Coronary artery (tissue), 2 donors: ENCODE data around the gene CNPPD1.
A peak's percentile ranks its signal among the peaks of the same experiment; 100 is the strongest.
"Not testable (repeated sequence)": the region's sequence is repeated elsewhere in the genome, so short reads cannot be mapped to it uniquely, and the experiment has no call there.

ENCODE experiments used
- DNase-seq: peaks from one replicate; pipeline ENCODE4 v3.0.0-alpha.2; 2017; ENCODE audit warnings: low spot score
- H3K27ac ChIP-seq, 2 donors: fragments of 200-600 bp; sonication (generic); one replicate each; pipeline ENCODE4 v1.5.1; 2016 to 2019
- H3K4me3 ChIP-seq: fragments of 200-600 bp; sonication (generic); 2 replicates; pipeline ENCODE4 v1.5.1; 2016; ENCODE audit warnings: mild to moderate bottlenecking, moderate library complexity
- TF ChIP-seq, protein P1 (sequence below): fragments of 200-600 bp; sonication (generic); IDR thresholded peaks from one replicate; pipeline ENCODE4 v1.5.1; 2019; ENCODE audit warnings: antibody characterized with exemption

Gene CNPPD1

DNA sequence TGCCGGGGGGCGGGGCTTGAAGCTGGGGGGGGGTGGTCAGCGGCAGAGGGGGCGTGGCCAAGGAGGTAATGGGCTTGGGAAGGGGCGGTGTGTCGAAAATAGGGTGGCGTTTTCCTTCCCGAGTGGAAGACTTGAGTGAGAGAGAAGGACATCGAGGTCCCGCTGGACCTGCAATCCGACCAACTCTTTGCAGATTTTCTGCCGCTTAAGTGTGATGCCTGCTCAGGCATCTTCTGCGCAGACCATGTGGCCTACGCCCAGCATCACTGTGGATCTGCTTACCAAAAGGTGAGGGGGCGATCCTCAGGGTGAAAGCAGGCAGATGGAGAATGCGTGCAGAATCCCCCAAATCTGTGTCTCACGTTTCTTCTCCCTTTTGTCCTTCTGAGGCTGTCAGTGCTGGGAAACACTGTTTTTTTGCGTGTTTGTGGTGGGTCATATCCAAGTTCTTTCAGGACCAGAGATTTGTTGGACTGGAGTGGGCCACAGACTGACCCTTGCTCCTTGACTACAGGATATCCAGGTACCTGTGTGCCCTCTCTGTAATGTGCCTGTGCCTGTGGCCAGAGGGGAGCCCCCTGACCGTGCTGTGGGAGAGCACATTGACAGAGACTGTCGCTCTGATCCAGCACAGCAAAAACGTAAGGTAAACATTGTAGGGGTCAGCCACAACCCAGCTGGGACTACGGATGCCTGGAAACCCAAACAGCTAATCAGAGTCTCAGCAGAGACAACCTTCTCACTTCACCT, 30.6 kb upstream of the CNPPD1 start:
- TF ChIP-seq, protein P1, sequence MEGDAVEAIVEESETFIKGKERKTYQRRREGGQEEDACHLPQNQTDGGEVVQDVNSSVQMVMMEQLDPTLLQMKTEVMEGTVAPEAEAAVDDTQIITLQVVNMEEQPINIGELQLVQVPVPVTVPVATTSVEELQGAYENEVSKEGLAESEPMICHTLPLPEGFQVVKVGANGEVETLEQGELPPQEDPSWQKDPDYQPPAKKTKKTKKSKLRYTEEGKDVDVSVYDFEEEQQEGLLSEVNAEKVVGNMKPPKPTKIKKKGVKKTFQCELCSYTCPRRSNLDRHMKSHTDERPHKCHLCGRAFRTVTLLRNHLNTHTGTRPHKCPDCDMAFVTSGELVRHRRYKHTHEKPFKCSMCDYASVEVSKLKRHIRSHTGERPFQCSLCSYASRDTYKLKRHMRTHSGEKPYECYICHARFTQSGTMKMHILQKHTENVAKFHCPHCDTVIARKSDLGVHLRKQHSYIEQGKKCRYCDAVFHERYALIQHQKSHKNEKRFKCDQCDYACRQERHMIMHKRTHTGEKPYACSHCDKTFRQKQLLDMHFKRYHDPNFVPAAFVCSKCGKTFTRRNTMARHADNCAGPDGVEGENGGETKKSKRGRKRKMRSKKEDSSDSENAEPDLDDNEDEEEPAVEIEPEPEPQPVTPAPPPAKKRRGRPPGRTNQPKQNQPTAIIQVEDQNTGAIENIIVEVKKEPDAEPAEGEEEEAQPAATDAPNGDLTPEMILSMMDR, result no peak
- no peak for DNase-seq
- Histone ChIP-seq H3K27ac (peak overlapping the region; percentile 92 to 94), H3K4me3 (peak overlapping the region; percentile 79)

DNA sequence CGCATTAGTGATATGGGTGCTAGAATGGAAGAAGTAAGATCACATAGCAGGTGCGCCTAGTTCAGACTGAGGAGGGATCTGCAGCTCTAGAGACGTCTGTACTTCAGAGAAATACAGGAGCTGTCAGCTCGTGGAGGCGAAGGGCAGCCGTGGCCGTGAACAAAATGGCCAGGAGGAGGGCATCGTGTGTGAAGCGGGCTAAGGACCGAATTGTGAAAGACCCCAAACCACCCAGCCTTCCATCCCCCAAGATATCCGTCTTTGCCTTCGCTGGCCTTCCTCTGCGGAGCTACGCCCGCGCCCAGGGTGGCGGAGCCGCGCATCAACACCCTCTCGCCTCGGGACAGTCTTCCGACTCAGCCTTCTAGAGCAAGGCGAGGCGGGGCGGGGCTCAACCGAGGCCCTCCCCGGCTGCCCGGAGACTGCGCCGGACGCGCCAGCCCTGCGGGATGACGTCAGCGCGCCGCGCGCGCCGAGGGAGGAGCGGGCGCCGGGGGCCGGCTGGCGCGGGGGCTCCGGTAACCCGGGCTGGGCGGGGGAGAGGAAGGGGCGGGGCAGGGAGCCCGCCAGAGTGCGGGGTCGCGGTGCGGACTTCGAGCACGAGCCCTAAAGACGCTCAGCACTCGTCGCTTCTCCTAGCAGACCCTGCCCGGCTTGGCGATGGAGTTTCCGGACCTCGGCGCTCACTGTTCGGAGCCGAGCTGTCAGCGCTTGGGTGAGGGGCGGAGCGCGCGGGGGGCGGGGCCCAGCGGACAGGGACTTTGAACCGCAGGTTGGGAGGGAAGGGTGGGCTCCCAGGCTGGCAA, 29.8 kb upstream of the CNPPD1 start, which contains the start of gene ZFAND2B:
TSS of gene ZFAND2B (plus strand) at position 455 of the 806 bp plus-strand sequence. CDS start at position 661, 206 bp downstream.
- TF ChIP-seq, protein P1, result no peak
- peak within 1 kb of the TSS; percentile 92 to 94 for H3K27ac ChIP-seq
- H3K4me3 ChIP-seq, result peak within 1 kb of the TSS; percentile 79
- peak; percentile 96 for DNase-seq

DNA sequence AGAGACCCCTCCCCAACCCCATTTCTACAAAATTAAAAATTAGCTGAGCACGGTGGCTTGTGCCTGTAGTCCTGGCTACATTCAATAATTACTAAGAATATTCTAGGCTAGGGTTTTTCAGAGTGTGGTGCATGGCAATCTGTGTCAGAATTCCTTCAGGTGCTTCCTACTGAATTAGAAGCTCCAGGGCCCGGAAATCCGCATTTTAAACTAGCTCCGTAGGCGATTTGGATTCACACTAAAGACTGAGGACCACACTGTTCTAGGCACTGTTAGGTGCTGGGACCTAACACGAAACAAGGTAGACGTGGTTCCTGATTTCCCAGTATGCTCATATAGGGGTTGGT, 29.2 kb upstream of the CNPPD1 start:
- TF ChIP-seq, protein P1, result no peak
- peak overlapping the region; percentile 92 to 94 for H3K27ac ChIP-seq
- H3K4me3 ChIP-seq, result peak overlapping the region; percentile 79
- no peak for DNase-seq

DNA sequence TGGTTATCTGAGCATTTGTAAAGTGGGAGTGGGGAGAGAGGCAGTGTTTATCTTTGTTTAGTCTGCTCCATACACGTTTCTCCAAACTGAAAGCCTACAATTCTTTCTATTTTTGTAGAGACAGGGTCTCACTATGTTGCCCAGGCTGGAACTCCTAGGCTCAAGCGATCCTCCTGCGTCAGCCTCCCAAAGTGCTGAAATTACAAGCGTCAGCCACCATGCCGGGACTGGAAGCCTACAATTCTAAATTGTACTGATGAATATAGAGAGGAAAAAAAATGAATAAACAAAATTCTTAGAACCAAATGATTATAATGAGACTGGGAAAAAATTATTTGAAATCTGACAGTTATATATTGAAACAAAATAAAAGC, 28.4 kb upstream of the CNPPD1 start:
- H3K4me3 ChIP-seq, result no peak overlapping the region
- DNase-seq, result no peak
- TF ChIP-seq, protein P1, result no peak
- H3K27ac ChIP-seq, result no peak overlapping the region

DNA sequence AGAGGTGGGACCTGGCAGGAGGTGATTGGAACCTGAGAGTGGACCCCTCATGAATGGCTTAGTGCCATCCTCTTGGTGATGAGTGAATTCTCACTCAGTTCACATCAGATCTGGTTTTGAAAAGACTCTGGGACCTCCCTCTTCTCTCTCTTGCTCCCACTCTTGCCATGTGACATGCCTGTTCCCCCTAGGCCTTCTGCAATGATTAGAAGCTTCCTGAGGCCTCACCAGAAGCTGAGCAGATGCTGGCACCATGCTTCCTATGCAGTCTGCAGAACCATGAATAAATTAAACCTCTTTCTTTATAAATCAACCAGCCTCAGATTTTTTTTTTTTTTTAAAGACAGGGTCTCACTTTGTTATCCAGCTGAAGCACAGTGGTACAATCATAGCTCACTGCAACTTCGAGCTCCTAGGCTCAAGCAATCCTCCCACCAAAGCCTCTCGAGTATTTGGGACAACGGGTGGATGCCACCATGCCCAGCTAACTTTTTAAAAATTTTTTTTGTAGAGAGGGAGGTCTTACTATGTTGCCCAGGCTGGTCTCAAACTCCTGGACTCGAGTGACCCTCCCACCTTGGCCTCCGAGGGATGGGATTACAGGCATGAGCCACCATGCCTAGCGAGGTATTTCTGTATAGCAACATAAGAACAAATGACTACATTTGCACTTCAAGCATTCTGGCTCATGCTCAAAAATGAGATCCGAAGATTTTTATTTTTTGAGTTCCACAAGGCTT, 27.9 kb upstream of the CNPPD1 start:
- DNase-seq, result no peak
- TF ChIP-seq, protein P1, result no peak
- no peak overlapping the region for H3K27ac ChIP-seq
- no peak overlapping the region for H3K4me3 ChIP-seq

DNA sequence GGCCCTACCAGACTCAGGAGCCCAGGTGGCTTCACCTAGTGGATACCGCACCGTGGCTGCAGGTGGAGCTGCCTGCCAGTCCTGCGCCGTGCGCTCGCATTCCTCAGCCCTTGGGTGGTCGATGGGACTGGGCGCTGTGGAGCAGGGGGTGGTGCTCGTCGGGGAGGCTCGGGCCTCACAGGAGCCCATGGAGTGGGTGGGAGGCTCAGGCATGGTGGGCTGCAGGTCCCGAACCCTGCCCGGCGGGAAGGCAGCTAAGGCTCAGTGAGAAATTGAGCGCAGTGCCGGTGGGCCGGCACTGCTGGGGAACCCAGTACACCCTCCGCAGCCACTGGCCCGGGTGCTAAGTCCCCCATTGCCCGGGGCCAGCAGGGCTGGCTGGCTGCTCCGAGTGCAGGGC, 24.6 kb upstream of the CNPPD1 start:
- H3K4me3 ChIP-seq, H3K27ac ChIP-seq, DNase-seq: not testable (repeated sequence)

DNA sequence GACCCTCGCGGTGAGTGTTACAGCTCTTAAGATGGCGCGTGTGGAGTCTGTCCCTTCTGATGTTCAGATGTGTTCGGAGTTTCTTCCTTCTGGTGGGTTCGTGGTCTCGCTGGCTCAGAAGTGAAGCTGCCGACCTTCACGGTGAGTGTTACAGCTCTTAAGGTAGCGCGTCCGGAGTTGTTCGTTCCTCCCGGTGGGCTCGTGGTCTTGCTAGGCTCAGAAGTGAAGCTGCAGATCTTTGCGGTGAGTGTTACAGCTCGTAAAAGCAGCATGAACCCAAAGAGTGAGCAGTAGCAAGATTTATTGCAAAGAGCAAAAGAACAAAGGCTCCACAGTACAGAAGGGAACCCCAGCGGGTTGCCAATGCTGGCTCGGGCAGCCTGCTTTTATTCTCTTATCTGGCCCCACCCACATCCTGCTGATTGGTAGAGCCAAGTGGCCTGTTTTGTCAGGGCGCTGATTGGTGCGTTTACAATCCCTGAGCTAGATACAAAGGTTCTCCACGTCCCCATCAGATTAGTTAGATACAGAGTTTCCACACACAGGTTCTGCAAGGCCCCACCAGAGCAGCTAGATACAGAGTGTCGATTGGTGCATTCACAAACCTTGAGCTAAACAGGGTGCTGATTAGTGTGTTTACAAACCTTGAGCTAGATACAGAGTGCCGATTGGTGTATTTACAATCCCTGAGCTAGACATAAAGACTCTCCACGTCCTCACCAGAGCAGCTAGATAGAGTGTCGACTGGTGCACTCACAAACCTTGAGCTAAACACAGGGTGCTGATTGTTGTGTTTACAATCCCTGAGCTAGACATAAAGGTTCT, 24.0 kb upstream of the CNPPD1 start:
- H3K27ac ChIP-seq, DNase-seq: not testable (repeated sequence)

More for the DNA sequence above, 24.0 kb upstream of the CNPPD1 start:
- not testable (repeated sequence) for H3K4me3 ChIP-seq
